A204.1 (cell line): ENCODE results near the gene OTC.

ENCODE experiments used
- FAIRE-seq: peaks from 2 replicates; lab custom pipeline; 2012; peaks lifted over from hg19 to GRCh38; lab: Jason Lieb, UNC

OTC gene

DNA sequence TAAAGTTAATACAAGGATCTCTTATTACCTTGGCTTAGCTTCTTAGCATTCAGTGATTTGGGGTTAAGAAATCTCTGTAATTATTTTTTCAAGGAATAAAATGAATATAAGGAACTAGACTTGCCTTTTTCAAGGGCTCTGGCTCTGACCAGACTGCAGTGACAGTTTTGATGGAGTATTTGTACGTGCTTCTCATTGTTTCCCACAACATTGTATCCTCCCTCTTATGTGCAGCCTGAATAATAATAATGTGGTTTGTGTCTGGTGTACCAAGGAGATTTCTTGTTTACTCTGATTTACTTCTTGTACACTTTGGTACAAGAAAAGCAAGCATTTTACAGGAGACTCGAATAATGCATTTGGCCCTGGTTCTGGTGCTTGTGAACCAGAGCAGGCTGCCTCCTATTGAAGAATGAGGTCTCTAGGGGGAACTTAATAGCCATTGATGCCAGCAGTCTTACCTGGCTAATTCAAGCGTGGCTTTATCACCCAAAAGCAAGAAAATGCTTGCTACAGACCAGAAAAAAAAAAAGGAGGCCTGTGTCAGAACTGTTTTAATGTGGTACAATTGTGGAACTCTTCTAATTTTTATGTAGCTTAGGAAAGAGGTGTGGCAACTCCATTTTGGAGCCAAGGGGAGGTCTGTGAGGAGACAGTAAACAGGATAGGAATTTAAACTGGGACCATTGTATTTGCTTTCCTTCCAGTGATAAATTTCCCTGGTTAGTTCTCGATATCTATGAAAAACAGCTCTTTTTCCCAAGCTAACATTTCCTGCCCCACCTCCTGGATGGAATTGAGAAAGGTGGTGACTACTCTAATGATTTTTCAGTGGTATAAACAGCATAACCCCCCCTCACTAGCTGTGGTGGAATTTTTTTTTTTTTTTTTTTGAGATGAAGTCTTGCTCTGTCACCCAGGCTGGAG lies 5.6 kb downstream of the OTC start:
- FAIRE-seq = no peak

- no peak for FAIRE-seq
These were observed 10.6 kb downstream of the OTC start for GRCh38 chrX:38363046-38363445.

DNA sequence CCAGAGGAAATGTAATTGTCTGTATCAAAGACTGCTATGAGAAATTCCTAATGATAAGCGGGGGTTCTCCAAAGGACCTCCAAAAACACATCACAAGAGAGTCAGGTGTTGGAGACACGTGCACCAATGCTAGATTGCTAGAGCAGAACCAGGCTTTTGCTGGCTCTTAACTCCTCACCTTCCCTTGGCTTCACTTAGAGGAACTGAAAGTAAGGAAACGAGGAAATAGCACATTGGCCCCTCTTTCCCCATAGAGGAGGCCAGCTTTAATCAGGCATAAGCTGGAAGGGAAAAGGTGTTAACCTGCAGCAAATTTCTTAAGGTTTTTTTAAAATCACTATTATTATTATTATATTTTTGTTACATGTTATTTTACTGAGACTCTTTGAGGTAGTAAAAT lies 13.6 kb downstream of the OTC start:
- FAIRE-seq = no peak

- FAIRE-seq = no peak
These were observed 16.4 kb downstream of the OTC start for GRCh38 chrX:38368774-38369173.

DNA sequence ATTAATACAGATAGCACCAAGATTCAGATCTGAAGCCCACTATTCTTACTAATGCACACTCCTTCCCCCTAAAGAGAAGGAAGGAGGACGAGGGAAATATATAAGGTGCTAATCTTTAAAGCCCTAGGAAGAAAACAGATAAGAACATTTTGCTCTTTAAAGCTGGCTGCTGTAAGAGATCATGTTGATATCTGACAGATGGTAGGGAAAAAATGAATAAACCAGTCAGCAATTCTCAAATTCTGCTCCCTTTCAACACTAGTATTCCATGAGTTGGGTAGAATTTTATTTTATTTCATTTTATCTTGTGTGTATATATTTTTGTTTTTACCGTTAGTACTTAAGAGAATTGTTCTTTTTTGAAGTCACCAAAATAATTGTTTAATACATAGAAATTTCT lies 19.2 kb downstream of the OTC start:
- no peak for FAIRE-seq

DNA sequence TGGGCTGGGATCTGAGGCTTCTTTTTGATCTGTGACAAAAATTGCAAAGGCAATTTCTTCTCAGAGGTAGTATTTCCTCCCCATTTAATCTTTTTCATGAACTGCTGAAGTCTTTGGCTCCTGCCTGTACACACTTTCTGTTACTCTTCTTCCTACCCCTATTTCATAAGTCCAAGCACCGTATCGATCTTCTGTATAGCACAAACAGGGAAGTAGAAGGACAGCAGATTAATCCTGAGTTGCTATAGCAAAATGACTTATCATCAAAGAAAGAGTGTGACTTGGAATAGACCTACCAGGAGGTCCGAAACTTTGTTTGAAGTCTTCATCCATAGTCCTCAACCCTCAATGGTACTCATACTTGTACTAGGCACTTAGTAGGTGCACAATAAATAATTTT lies 22.0 kb downstream of the OTC start:
- FAIRE-seq = no peak

- no peak for FAIRE-seq
These were observed 23.5 kb downstream of the OTC start for GRCh38 chrX:38375891-38376290.

- no peak for FAIRE-seq
These were observed 24.3 kb downstream of the OTC start for GRCh38 chrX:38376747-38377146.

GRCh38 chrX:38379088-38379487 lies 26.7 kb downstream of the OTC start:
- FAIRE-seq = no peak

- no peak for FAIRE-seq
These were observed 30.3 kb downstream of the OTC start for GRCh38 chrX:38382663-38383062.

- no peak for FAIRE-seq
These were observed 48.0 kb downstream of the OTC start for GRCh38 chrX:38400389-38400910.

DNA sequence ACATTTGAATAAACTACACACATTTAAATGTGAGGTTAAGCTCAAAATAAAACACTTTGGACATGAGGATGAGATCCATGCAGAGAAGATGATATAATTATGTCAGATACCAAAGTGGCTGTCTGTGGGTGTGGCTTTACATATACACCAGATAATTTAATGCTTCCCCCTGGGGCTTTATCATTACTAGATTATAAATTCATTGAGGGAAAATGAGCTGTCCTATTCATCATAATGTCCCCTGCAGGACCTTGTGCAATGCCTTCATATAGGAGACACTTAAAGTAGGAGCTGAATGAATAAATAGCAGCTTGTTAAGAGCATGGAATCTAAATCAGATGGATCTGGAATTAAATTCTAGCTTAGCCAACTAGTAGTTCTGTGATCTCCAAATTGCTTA lies 49.7 kb downstream of the OTC start:
- FAIRE-seq = no peak

GRCh38 chrX:38403834-38404233 lies 51.4 kb downstream of the OTC start:
- no peak for FAIRE-seq

DNA sequence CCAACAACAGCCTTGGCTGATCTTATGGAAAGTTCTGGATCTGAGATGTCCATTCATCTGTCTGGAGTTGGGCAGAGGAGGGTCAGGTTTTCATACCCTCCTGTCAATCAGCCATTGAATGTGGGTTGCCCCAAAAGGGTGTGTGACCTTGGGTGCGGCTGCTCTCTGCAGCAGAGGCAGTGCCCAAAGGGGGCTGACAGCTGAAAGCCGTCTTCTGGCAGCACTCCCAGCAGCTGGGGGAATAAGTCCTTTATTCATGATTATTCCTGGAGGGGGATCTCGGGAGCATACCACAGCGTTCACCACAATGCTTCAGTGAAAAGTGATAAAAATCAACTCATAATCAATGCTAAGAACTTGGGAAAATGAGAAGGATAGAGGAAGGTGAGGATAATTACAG lies 54.7 kb downstream of the OTC start:
- FAIRE-seq = no peak

DNA sequence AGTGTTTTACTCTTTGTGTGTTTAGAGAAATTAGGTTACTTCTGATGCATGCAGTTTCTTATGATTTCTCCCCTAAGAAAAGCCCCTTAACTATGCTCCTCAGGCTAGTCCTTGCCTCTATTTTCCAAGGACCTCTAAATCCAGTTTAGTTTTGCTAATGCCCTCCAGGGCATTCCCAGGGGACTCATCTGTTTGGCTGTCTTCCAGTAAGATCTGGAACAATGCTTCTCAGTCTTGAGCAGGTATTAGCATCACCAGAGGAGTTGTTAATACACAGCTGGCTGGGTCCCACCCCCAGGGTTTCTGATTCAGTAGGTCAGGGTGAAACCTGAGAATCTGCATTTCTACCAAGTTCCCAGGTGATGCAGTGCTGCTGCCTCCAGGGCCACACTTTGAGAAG lies 56.9 kb downstream of the OTC start:
- no peak for FAIRE-seq

DNA sequence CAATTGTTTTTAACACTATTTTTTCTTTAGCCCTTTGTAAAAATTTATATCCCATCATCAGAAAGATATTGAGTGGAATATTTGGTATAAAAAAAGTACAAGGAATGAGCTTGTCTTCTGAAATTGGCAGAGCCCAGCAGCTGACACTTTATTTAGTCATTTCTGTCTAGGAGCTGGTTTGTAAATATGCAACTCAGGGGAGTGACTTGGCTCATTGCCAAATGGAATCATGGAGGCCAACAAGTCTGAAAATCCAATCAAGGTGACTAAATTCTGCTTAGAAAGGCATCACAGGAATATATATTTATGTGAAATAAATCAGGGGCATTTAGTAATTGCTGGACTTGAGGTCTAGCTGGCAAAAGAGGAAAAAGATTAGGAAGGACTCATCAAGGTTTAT lies 74.4 kb downstream of the OTC start:
- no peak for FAIRE-seq

- no peak for FAIRE-seq
These were observed 79.1 kb downstream of the OTC start for GRCh38 chrX:38431525-38431924.

DNA sequence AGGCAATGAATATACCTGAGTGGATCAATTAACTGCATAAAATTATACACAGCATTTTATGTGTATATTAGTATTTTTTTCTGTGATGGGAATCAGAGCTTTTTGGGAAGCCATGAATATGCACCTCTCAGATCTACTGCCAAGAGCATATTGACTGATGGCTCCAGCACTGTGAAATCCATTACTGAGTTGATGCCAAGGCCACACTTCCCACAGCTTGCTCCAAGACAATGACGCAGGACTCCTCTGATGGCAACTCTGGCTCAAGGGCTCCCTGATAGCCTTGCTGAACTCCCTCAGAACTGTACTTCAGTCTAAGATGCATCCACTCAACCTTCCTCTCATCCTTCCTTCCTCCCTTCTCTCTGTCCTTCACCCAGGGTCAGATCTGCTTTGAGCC lies 82.7 kb downstream of the OTC start:
- no peak for FAIRE-seq

DNA sequence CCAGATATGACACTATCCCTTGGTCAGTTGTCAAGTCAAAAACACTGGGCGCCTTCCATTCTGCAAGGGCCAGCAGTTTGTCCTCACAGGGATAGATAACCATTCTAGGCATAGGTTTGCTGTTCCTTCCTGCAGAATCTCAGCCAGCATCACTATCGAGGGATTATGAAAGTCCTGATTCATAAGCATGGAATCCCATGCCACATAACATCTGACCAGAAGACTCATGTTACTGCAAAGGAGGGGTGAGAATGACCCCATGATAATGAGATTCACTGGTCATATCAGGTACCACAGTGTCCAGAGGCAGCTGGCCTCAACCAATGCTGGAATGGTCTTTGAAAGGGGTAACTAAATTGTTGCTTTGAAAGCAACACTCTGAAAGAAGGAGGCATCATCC lies 84.7 kb downstream of the OTC start:
- FAIRE-seq = no peak

- FAIRE-seq = no peak
These were observed 85.9 kb downstream of the OTC start for GRCh38 chrX:38438321-38438720.

DNA sequence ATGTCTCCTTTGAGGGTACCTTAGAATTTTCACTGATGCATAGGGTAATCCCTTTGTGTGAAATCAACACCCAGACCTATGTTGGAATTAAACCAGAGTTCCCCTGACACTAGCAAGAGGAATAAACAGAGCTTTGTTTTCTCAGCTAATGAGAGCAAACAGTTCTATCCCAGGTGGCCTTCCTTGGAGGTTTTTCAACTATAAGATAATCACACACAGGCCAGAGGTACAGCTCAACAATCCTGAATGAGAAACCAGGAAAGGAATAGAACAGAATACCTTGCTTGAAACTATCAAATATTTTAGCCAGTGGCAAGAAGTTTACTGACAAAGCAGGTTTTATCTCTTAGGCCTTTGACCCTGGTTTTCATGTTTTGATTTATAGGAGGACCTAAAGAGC lies 100.2 kb downstream of the OTC start:
- FAIRE-seq = no peak

DNA sequence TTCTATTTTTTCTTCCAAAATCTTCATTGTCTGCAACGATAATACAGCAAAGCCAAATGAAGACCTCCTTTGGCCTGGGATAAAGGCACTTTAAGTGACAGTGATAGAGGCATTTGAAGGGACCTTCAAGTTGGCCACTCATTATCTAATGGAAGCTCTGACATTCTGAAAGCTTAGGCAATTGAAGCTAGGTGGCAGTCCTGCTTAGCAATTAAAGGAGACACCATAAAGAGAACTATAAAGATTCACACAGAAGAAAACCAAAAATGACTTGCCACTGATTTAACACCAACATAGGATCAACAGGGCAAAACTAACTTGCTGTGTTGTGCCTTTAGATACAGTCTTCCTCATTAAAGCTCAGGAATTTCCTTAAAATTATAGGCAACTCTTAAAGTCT lies 105.7 kb downstream of the OTC start:
- no peak for FAIRE-seq

- no peak for FAIRE-seq
These were observed 109.9 kb downstream of the OTC start for GRCh38 chrX:38462257-38462656.

DNA sequence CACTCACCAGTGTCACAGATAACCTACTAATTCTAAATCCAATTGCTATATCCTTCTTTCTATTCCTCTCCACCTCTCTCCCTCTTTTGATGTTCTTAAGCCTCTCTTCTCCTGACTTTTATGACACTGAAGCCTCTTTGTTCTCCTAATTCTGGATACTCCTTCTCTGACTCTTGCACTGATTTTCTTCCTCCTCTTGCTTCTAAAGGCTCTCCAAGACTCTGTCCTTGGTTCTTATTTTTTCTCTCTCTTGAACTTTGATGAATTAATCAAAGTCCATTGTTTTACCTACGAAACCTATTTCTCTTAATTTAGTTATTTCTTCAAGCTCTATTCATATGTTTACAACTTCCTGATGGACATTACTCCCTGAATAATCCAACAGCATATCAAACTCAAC lies 113.3 kb downstream of the OTC start:
- no peak for FAIRE-seq
